ENCODE measurements around the gene DHDDS. TPM values are rescaled to one million over a fixed set of nuclear protein-coding genes. Genes with fewer than 3 reads are reported as not detected.

DHDDS gene
- total RNA-seq, 1 donor from 2014 or later, result 60.2 TPM

- Mint-ChIP-seq H3K9me3 (peaks cover 3% of the 10 kb centered on the region), H3K36me3 (ENCODE audit: low read depth) (peaks cover 1% of the 10 kb centered on the region), H3K27me3 (peaks cover 57% of the 10 kb centered on the region), H3K4me3 (peak overlapping the region; percentile 48), H3K4me1 (peaks cover 20% of the 10 kb centered on the region), H3K27ac (no peak overlapping the region)
- intact Hi-C loops (cut with micrococcal nuclease), result no loop called here
- DNase-seq, result peak; percentile 95
Measured at GRCh38 chr1:26408604-26409003, 23.5 kb upstream of the DHDDS start.

GRCh38 chr1:26409191-26409807, 22.8 kb upstream of the DHDDS start:
- Mint-ChIP-seq H3K36me3 (ENCODE audit: low read depth) (peaks cover 1% of the 10 kb centered on the region), H3K27ac (no peak overlapping the region), H3K4me1 (peaks cover 20% of the 10 kb centered on the region), H3K27me3 (peaks cover 58% of the 10 kb centered on the region), H3K9me3 (peaks cover 3% of the 10 kb centered on the region), H3K4me3 (no peak overlapping the region)
- intact Hi-C loops (cut with micrococcal nuclease), result no loop called here
- DNase-seq, result no peak

GRCh38 chr1:26410706-26411623, 21.2 kb upstream of the DHDDS start, which contains the start of gene LIN28A:
Gene LIN28A, plus strand, starts transcription at chr1:26410817. Its CDS starts 75 bp downstream, at chr1:26410892.
- peaks cover 3% of the 10 kb centered on the region for H3K9me3 Mint-ChIP-seq
- intact Hi-C loops (cut with micrococcal nuclease), result no loop called here
- peaks cover 69% of the 10 kb centered on the region for H3K27me3 Mint-ChIP-seq
- H3K4me3 Mint-ChIP-seq, result no peak within 1 kb of the TSS
- peaks cover 1% of the 10 kb centered on the region for H3K36me3 Mint-ChIP-seq (ENCODE audit: low read depth)
- peaks cover 20% of the 10 kb centered on the region for H3K4me1 Mint-ChIP-seq
- H3K27ac Mint-ChIP-seq, result no peak within 1 kb of the TSS
- no peak for DNase-seq

- DNase-seq, result no peak
- Mint-ChIP-seq H3K36me3 (ENCODE audit: low read depth) (peaks cover 1% of the 10 kb centered on the region), H3K4me3 (no peak overlapping the region), H3K27ac (no peak overlapping the region), H3K4me1 (peaks cover 20% of the 10 kb centered on the region), H3K27me3 (peaks cover 68% of the 10 kb centered on the region), H3K9me3 (peaks cover 3% of the 10 kb centered on the region)
- intact Hi-C loops (cut with micrococcal nuclease), result no loop called here
Measured at GRCh38 chr1:26411624-26412074, 20.5 kb upstream of the DHDDS start.

- peaks cover 68% of the 10 kb centered on the region for H3K27me3 Mint-ChIP-seq
Measured at GRCh38 chr1:26412180-26412840, 19.8 kb upstream of the DHDDS start.

GRCh38 chr1:26413031-26413430, 19.1 kb upstream of the DHDDS start:
- H3K27ac Mint-ChIP-seq, result no peak overlapping the region
- peaks cover 1% of the 10 kb centered on the region for H3K36me3 Mint-ChIP-seq (ENCODE audit: low read depth)
- H3K27me3 Mint-ChIP-seq, result peaks cover 68% of the 10 kb centered on the region
- H3K9me3 Mint-ChIP-seq, result peaks cover 3% of the 10 kb centered on the region
- intact Hi-C loops (cut with micrococcal nuclease), result no loop called here
- H3K4me1 Mint-ChIP-seq, result peaks cover 22% of the 10 kb centered on the region
- DNase-seq, result no peak
- H3K4me3 Mint-ChIP-seq, result no peak overlapping the region

More at GRCh38 chr1:26412180-26412840, 19.8 kb upstream of the DHDDS start:
- no peak for DNase-seq
- intact Hi-C loops (cut with micrococcal nuclease), result no loop called here
- Mint-ChIP-seq H3K27ac (no peak overlapping the region), H3K4me1 (peaks cover 22% of the 10 kb centered on the region), H3K4me3 (no peak overlapping the region), H3K36me3 (ENCODE audit: low read depth) (peaks cover 1% of the 10 kb centered on the region), H3K9me3 (peaks cover 3% of the 10 kb centered on the region)

GRCh38 chr1:26417111-26417759, 14.9 kb upstream of the DHDDS start:
- Mint-ChIP-seq H3K36me3 (ENCODE audit: low read depth) (no peaks in the 10 kb centered on the region), H3K27me3 (peaks cover 54% of the 10 kb centered on the region), H3K4me1 (peaks cover 4% of the 10 kb centered on the region), H3K9me3 (no peaks in the 10 kb centered on the region), H3K27ac (no peak overlapping the region), H3K4me3 (no peak overlapping the region)
- DNase-seq, result peak; percentile 95
- intact Hi-C loops (cut with micrococcal nuclease), result loop anchor here (2.0 kb wide), 1 partner anchor 312 kb away; no protein-coding TSS in a partner anchor

GRCh38 chr1:26418865-26419349, 13.2 kb upstream of the DHDDS start:
- peaks cover 2% of the 10 kb centered on the region for H3K4me1 Mint-ChIP-seq
- H3K27ac Mint-ChIP-seq, result no peak overlapping the region
- peaks cover 42% of the 10 kb centered on the region for H3K27me3 Mint-ChIP-seq
- H3K9me3 Mint-ChIP-seq, result no peaks in the 10 kb centered on the region
- no peak for DNase-seq
- no peaks in the 10 kb centered on the region for H3K36me3 Mint-ChIP-seq (ENCODE audit: low read depth)
- intact Hi-C loops (cut with micrococcal nuclease), result no loop called here
- no peak overlapping the region for H3K4me3 Mint-ChIP-seq

GRCh38 chr1:26419494-26419893, 12.6 kb upstream of the DHDDS start:
- intact Hi-C loops (cut with micrococcal nuclease), result no loop called here
- Mint-ChIP-seq H3K27ac (no peak overlapping the region), H3K4me3 (no peak overlapping the region), H3K9me3 (no peaks in the 10 kb centered on the region), H3K4me1 (peaks cover 2% of the 10 kb centered on the region), H3K36me3 (ENCODE audit: low read depth) (no peaks in the 10 kb centered on the region), H3K27me3 (peaks cover 36% of the 10 kb centered on the region)
- no peak for DNase-seq

GRCh38 chr1:26429721-26430120, 2.4 kb upstream of the DHDDS start:
- Mint-ChIP-seq H3K9me3 (no peaks in the 10 kb centered on the region), H3K4me1 (peaks cover 17% of the 10 kb centered on the region), H3K27me3 (peaks cover 14% of the 10 kb centered on the region), H3K4me3 (no peak overlapping the region), H3K27ac (no peak overlapping the region), H3K36me3 (ENCODE audit: low read depth) (peaks cover 9% of the 10 kb centered on the region)
- no peak for DNase-seq
- intact Hi-C loops (cut with micrococcal nuclease), result loop anchor here (5.0 kb wide), 2 partner anchors 152 to 317 kb away; partner anchors contain the start of gene PDIK1L

GRCh38 chr1:26432793-26433192, 672 bp downstream of the DHDDS start:
- intact Hi-C loops (cut with micrococcal nuclease), result loop anchor here (1.0 to 5.0 kb wide), 5 partner anchors 40 to 489 kb away; partner anchors contain the start of genes HMGN2, NUDC and PDIK1L

GRCh38 chr1:26434161-26434752, 2.1 kb downstream of the DHDDS start:
- H3K9me3 Mint-ChIP-seq, result no peaks in the 10 kb centered on the region
- H3K36me3 Mint-ChIP-seq (ENCODE audit: low read depth), result peaks cover 25% of the 10 kb centered on the region
- peak overlapping the region; percentile 17 for H3K27ac Mint-ChIP-seq
- intact Hi-C loops (cut with micrococcal nuclease), result loop anchor here (5.0 kb wide), 2 partner anchors 157 to 322 kb away; partner anchors contain the start of gene PDIK1L
- H3K4me3 Mint-ChIP-seq, result peak overlapping the region; percentile 61
- peaks cover 17% of the 10 kb centered on the region for H3K4me1 Mint-ChIP-seq
- H3K27me3 Mint-ChIP-seq, result peaks cover 2% of the 10 kb centered on the region
- DNase-seq, result no peak

More at GRCh38 chr1:26432793-26433192, 672 bp downstream of the DHDDS start:
- DNase-seq, result no peak
- Mint-ChIP-seq H3K36me3 (ENCODE audit: low read depth) (peaks cover 12% of the 10 kb centered on the region), H3K27ac (peak overlapping the region; percentile 95), H3K27me3 (peaks cover 3% of the 10 kb centered on the region), H3K4me1 (peaks cover 17% of the 10 kb centered on the region), H3K4me3 (peak overlapping the region; percentile 98), H3K9me3 (no peaks in the 10 kb centered on the region)

- Mint-ChIP-seq H3K9me3 (no peaks in the 10 kb centered on the region), H3K4me1 (peaks cover 8% of the 10 kb centered on the region), H3K27ac (no peak overlapping the region), H3K4me3 (no peak overlapping the region), H3K27me3 (no peaks in the 10 kb centered on the region), H3K36me3 (ENCODE audit: low read depth) (peaks cover 46% of the 10 kb centered on the region)
- intact Hi-C loops (cut with micrococcal nuclease), result no loop called here
- DNase-seq, result no peak
Measured at GRCh38 chr1:26438041-26438440, 5.9 kb downstream of the DHDDS start.
